ENCODE measurements around the gene RIT2.
"Not testable (repeated sequence)": the region's sequence is repeated elsewhere in the genome, so short reads cannot be mapped to it uniquely, and the experiment has no call there.

RIT2 gene

GRCh38 chr18:42742969-42743368 lies 372.5 kb downstream of the RIT2 start:
- TF ChIP-seq ZNF274 (IDR thresholded peaks at IDR 0.05; ENCODE audit: low read depth, low read length) = no peak
- H3K4me3 ChIP-seq (ENCODE audit: low read length) = no peak overlapping the region

- H3K4me3 ChIP-seq (ENCODE audit: low read length) = no peak overlapping the region
- no peak for TF ChIP-seq ZNF274 (IDR thresholded peaks at IDR 0.05; ENCODE audit: low read depth, low read length)
Measured at GRCh38 chr18:42742474-42742873, 373.0 kb downstream of the RIT2 start.

GRCh38 chr18:42741805-42742347 lies 373.6 kb downstream of the RIT2 start:
- not testable (repeated sequence) for H3K4me3 ChIP-seq (ENCODE audit: low read length)

GRCh38 chr18:42741299-42741698 lies 374.2 kb downstream of the RIT2 start:
- H3K4me3 ChIP-seq (ENCODE audit: low read length) = not testable (repeated sequence)

- H3K4me3 ChIP-seq (ENCODE audit: low read length) = no peak overlapping the region
- no peak for TF ChIP-seq ZNF274 (IDR thresholded peaks at IDR 0.05; ENCODE audit: low read depth, low read length)
Measured at GRCh38 chr18:42736074-42736473, 379.4 kb downstream of the RIT2 start.

- H3K4me3 ChIP-seq (ENCODE audit: low read length) = no peak overlapping the region
- TF ChIP-seq ZNF274 (IDR thresholded peaks at IDR 0.05; ENCODE audit: low read depth, low read length) = no peak
Measured at GRCh38 chr18:42734520-42734919, 381.0 kb downstream of the RIT2 start.

- H3K4me3 ChIP-seq (ENCODE audit: low read length) = no peak overlapping the region
- no peak for TF ChIP-seq ZNF274 (IDR thresholded peaks at IDR 0.05; ENCODE audit: low read depth, low read length)
Measured at GRCh38 chr18:42730272-42730671, 385.2 kb downstream of the RIT2 start.

GRCh38 chr18:42719221-42719620 lies 396.3 kb downstream of the RIT2 start:
- no peak for TF ChIP-seq ZNF274 (IDR thresholded peaks at IDR 0.05; ENCODE audit: low read depth, low read length)

GRCh38 chr18:42712065-42712464 lies 403.4 kb downstream of the RIT2 start:
- TF ChIP-seq ZNF274 (IDR thresholded peaks at IDR 0.05; ENCODE audit: low read depth, low read length) = no peak
- H3K4me3 ChIP-seq (ENCODE audit: low read length) = no peak overlapping the region

More at GRCh38 chr18:42719221-42719620, 396.3 kb downstream of the RIT2 start:
- H3K4me3 ChIP-seq (ENCODE audit: low read length) = no peak overlapping the region

- H3K4me3 ChIP-seq (ENCODE audit: low read length) = no peak overlapping the region
- no peak for TF ChIP-seq ZNF274 (IDR thresholded peaks at IDR 0.05; ENCODE audit: low read depth, low read length)
Measured at GRCh38 chr18:42707080-42707479, 408.4 kb downstream of the RIT2 start.

- TF ChIP-seq ZNF274 (IDR thresholded peaks at IDR 0.05; ENCODE audit: low read depth, low read length) = no peak
- H3K4me3 ChIP-seq (ENCODE audit: low read length) = no peak overlapping the region
Measured at GRCh38 chr18:42706618-42707017, 408.9 kb downstream of the RIT2 start.

- H3K4me3 ChIP-seq (ENCODE audit: low read length) = no peak overlapping the region
- no peak for TF ChIP-seq ZNF274 (IDR thresholded peaks at IDR 0.05; ENCODE audit: low read depth, low read length)
Measured at GRCh38 chr18:42706029-42706608, 409.4 kb downstream of the RIT2 start.
